Psoas muscle (tissue), 8 donors: ENCODE measurements around the gene TESMIN. TPM values are rescaled to one million over a fixed set of nuclear protein-coding genes. Genes with fewer than 3 reads are reported as not detected.

Experiments used
- ATAC-seq, 4 donors: fragments of 200-7000 bp; cut with Tn5 transposase; one replicate each; pipeline ENCODE4 v1.9.1; 2020; ENCODE audit warnings: moderate library complexity in 3 of 4, mild to moderate bottlenecking in 2 of 4
- DNase-seq, 2 donors: peaks; one replicate each; pipeline ENCODE4 v3.0.0-alpha.2; 2020
- H3K27ac ChIP-seq: fragments of 200-600 bp; one replicate; pipeline ENCODE4 v1.8.0; 2022
- H3K27me3 ChIP-seq, 3 donors: fragments of 200-600 bp in 1 of 3; one replicate each; pipeline versions ENCODE4 v1.6.1 to v1.8.0; 2013 to 2022; ENCODE audit warnings: low read length in 2 of 3, mild to moderate bottlenecking in 2 of 3, moderate library complexity in 1 of 3; ENCODE audit not compliant: insufficient read depth in 3 of 3
- H3K36me3 ChIP-seq, 2 donors: fragments of 200-600 bp in 1 of 2; one replicate each; pipeline versions ENCODE4 v1.6.1 to v1.8.0; 2013 to 2022; ENCODE audit warnings: low read depth in 1 of 2, mild to moderate bottlenecking in 1 of 2, moderate library complexity in 1 of 2; ENCODE audit not compliant: insufficient read depth in 1 of 2
- H3K4me1 ChIP-seq: fragments of 200-600 bp; one replicate; pipeline ENCODE4 v1.8.0; 2022
- H3K4me3 ChIP-seq: fragments of 200-600 bp; one replicate; pipeline ENCODE4 v1.8.0; 2022; ENCODE audit warnings: mild to moderate bottlenecking
- H3K9me3 ChIP-seq: fragments of 200-600 bp; one replicate; pipeline ENCODE4 v1.8.0; 2022
- CTCF ChIP-seq: fragments of 200-600 bp; IDR thresholded peaks from one replicate; pipeline ENCODE4 v1.8.0; 2022; ENCODE audit warnings: antibody characterized with exemption
- WGBS, 3 donors: extraction: QIAGEN DNeasy Blood & Tissue Kit; methylation state at CpG; one replicate each; pipeline versions ENCODE4 v1.1.6 to v1.1.7; 2013; 5-methylcytosine and 5-hydroxymethylcytosine counted together
- intact Hi-C, 2 donors: fragments of 100-400 bp; cut with DNase I; formaldehyde crosslinking; loops; one replicate each; pipeline versions ENCODE4 v1.11.0 to v1.14.2; 2022
- polyA plus RNA-seq, 3 donors: library from polyadenylated mRNA; stranded (reverse); fragments of 200-250 nt; gene quantifications; one replicate each; pipeline ENCODE4 v1.2.3, GENCODE V29; 2013
- total RNA-seq, 4 donors: library from RNA; stranded (reverse); fragmentation: NEBNext Ultra II Directional in 2 of 4; extraction: Animal tissue kit (Norgen Biotek cat#: 25700) in 2 of 4; gene quantifications; one replicate each; pipeline versions ENCODE4 v1.2.1 to v1.2.4, GENCODE V29; 2021 to 2023
- donor health status: healthy with polysubstance abuse.
- donor health status: DM: no; HTN: no; CAD: no; lungs with moderate emphysema.
- donor health status: Bipolar disorder and iron deficiency.
- donor health status: healthy.
- donor health status: DM: yes; HTN: yes; CAD: no.
- donor health status: DM: no; HTN: no; CAD: no.
- donor health status: DM: no; HTN: no; CAD: no.
- donor health status: DM: yes; HTN: yes; CAD: no.

Gene TESMIN
- total and polyA plus RNA-seq, 7 donors: 0.03 to 0.44 (median 0.25) TPM

GRCh38 chr11:68741463-68741862 lies 9.9 kb downstream of the TESMIN start:
- 71 to 84% (median 76%) methylated on average over 7 of the region's 7 CpGs for WGBS, 3 donors
- peaks cover 0 to under 1% (median 0%) of the 10 kb centered on the region in 3 donors for H3K27me3 ChIP-seq
- H3K9me3 ChIP-seq: no peaks in the 10 kb centered on the region
- DNase-seq (no peak), ATAC-seq (no peak)
- H3K4me1 ChIP-seq: no peaks in the 10 kb centered on the region
- no peak overlapping the region for H3K27ac ChIP-seq
- intact Hi-C loops: no loop called here
- H3K4me3 ChIP-seq: no peak overlapping the region
- no peak for TF ChIP-seq CTCF
- H3K36me3 ChIP-seq: no peaks in the 10 kb centered on the region

- WGBS, 3 donors: 85 to 89% (median 88%) methylated on average over 6 of the region's 6 CpGs
- DNase-seq: no peak
- H3K4me3 ChIP-seq: no peak overlapping the region
- H3K9me3 ChIP-seq: no peaks in the 10 kb centered on the region
- no peak for ATAC-seq
- no peak overlapping the region for H3K27ac ChIP-seq
- intact Hi-C loops: no loop called here
- no peak for TF ChIP-seq CTCF
- no peaks in the 10 kb centered on the region for H3K36me3 ChIP-seq
- peaks cover 0 to 4% (median 2%) of the 10 kb centered on the region in 3 donors for H3K27me3 ChIP-seq
- no peaks in the 10 kb centered on the region for H3K4me1 ChIP-seq
Measured at GRCh38 chr11:68735646-68736045, 15.7 kb downstream of the TESMIN start.

- H3K36me3 ChIP-seq: no peaks in the 10 kb centered on the region
- WGBS, 3 donors: 74 to 76% (median 76%) methylated on average over 6 of the region's 6 CpGs
- no peak for TF ChIP-seq CTCF
- no peak for ATAC-seq
- no peak overlapping the region for H3K4me3 ChIP-seq
- no peaks in the 10 kb centered on the region for H3K9me3 ChIP-seq
- H3K27me3 ChIP-seq: peaks cover 0 to 4% (median 2%) of the 10 kb centered on the region in 3 donors
- no peaks in the 10 kb centered on the region for H3K4me1 ChIP-seq
- no peak for DNase-seq
- no peak overlapping the region for H3K27ac ChIP-seq
- intact Hi-C loops: no loop called here
Measured at GRCh38 chr11:68735125-68735524, 16.2 kb downstream of the TESMIN start.

GRCh38 chr11:68734111-68734510 lies 17.2 kb downstream of the TESMIN start:
- intact Hi-C loops: no loop called here
- no peaks in the 10 kb centered on the region for H3K9me3 ChIP-seq
- ATAC-seq: no peak
- no peak for TF ChIP-seq CTCF
- no peaks in the 10 kb centered on the region for H3K36me3 ChIP-seq
- no peaks in the 10 kb centered on the region for H3K4me1 ChIP-seq
- 75 to 83% (median 80%) methylated on average over 7 of the region's 7 CpGs for WGBS, 3 donors
- H3K27ac ChIP-seq: no peak overlapping the region
- H3K27me3 ChIP-seq: peaks cover 0 to 4% (median 2%) of the 10 kb centered on the region in 3 donors
- no peak overlapping the region for H3K4me3 ChIP-seq
- no peak for DNase-seq

- H3K36me3 ChIP-seq: no peaks in the 10 kb centered on the region
- DNase-seq: no peak
- WGBS, 3 donors: 80 to 88% (median 80%) methylated on average over 6 of the region's 6 CpGs
- ATAC-seq: no peak
- no peak for TF ChIP-seq CTCF
- H3K4me3 ChIP-seq: no peak overlapping the region
- no peaks in the 10 kb centered on the region for H3K9me3 ChIP-seq
- H3K27ac ChIP-seq: no peak overlapping the region
- H3K27me3 ChIP-seq: peaks cover 0 to 4% (median 2%) of the 10 kb centered on the region in 3 donors
- no peaks in the 10 kb centered on the region for H3K4me1 ChIP-seq
- intact Hi-C loops: no loop called here
Measured at GRCh38 chr11:68727783-68728182, 23.5 kb downstream of the TESMIN start.
